HPDE6-E6E7 (cell line): ENCODE results near the gene HIGD2A.

Experiments used
- DNase-seq: peaks from one replicate; pipeline ENCODE4 v3.0.0; 2011; ENCODE audit warnings: missing footprints; ENCODE audit errors: extremely low spot score

Gene HIGD2A

DNA sequence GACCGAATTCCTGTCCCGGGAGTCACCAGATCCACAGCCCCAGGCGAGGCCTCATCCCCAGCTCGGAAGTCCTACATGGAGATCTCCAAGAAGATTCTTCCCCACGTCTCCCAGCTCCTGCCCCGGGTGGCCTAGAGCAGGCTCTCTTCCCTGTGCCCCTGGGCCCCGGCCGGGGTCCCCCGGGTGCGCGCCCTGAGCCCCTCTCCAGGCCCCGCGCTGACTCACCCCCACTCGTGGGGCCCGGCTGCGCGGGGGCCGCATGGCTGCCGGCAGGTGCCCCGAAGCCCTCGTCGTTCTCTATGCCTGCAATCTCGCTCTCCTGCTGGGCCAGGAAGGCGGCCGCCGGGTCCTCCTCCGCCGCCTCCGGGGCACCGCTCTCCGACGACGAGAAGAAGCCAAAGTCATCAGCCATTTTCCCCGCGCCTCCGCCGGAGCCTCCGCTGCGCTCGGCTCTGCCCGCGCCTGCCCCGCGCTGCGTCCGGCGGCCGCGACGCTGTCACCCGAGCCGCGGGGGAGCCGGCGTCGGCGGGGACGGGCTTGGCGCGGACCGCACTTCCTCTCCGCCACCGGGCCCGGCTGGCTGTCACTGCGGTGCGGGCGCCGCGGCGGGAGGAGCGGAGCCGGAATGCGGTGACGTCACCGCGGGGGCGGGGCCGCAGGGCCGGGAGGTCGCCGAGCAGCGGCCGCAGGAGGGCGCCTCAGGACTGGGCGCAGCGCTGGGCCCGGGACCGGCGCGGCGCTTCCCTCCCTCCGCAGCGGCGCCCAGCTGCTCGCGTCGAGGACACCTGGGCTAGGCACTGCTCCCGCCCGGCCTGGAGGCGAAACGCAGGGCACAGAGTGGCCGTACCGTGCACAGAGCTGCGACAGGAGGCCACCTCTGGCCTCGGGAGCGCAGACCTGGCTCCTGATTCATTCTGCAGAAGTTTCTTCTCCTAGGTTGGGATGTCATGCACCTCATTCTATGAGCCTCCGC is 27.7 kb downstream of the HIGD2A start, which contains the start of gene CLTB:
Gene CLTB, minus strand, starts transcription at position 588 of the 973 bp plus-strand sequence. Its CDS starts 176 bp downstream, at position 412.
- peak; percentile 79 for DNase-seq

DNA sequence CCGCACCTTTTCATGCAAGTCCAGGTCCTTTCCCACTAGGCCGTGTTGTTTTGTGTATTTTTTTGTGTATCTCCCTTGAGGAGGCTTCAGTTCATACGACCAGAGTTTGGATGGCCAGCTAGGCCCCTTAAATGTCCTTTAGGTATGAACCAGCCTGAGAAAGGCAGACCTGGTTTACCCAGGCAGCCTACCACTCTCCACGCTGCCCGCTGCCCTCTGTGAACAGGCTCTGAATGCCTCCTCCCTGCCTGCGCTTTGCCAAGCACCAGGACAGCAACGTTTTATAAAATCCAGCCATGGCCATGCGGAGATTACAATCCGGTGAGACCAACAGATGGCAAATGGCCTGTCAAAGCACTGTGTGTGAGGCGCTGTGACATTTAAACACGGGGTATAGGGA is 28.4 kb downstream of the HIGD2A start:
- DNase-seq: no peak

DNA sequence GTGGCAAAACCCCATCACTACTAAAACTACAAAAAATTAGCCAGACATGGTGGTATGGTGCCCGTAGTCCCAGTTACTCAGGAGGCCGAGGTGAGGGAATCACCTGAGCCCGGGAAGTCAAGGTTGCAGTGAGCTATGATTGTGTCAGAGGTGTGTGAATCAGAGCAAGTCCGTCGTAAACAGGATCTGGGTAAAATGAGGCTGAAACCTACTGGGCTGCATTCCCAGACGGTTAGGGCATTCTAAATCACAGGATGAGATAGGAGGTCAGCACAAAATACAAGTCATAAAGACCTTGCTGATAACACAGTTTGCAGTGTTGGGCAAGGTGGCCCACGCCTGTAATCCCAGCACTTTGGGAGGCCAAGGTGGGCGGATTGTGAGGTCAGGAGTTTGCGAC is 29.7 kb downstream of the HIGD2A start:
- no peak for DNase-seq

DNA sequence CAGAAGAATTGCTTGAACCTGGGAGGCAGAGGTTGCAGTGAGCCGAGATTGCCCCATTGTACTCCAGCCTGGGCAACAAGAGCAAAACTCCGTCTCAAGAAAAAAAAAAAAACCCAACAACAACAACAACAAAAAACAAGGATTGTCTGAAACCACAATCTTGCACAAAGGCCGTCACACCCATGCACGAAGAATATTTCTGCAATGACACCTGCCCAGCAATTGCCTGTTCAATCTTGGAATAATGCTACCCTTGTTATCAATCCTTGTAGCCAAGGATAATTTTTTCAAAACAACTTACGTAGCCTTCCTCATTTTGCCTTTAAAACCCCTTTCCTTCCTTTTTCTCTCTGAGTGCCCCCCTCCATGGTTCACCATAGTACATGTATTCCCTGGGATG is 31.5 kb downstream of the HIGD2A start:
- no peak for DNase-seq

DNA sequence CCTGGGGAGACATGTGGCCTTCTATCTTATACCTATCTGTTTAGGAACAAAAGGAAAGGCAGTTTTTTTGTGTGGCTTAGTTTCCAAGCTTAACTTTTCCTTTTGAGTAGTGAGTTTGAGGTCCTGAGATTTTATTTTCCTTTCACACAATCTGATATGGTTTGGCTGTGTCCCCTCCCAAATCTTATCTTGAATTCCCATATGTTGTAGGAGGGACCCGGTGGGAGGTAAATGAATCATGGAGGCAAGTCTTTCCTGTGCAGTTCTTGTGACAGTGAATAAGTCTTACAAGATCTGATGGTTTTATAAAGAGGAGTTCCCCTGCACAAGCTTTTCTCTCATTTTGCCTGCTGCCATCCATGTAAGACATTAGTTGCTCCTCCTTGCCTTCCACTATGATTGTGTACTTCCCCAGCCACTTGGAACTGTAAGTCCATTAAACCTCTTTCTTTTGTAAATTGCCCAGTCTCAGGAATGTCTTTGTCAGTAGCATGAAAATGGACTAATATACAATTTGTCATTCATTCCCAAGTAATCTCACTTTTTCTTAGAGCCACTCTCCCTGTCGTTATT is 32.5 kb downstream of the HIGD2A start:
- no peak for DNase-seq

DNA sequence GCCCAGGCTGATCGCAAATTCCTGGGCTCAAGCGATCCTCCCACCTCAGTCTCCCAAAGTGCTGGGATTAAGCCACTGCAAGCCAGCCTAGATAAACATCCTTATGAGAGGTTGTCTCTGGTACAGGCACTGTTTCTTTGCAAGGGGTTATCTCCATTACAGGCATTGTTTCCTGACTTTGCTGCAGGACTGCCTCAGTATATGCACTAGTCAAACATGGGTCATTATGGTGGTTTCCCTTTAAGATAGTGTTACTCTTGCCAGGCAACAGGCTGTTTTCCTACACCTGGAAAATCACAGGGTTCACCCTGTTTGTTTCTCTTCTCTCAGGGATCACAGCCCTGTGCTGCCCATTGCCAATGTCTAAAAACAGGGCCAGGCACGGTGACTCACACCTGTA is 35.6 kb downstream of the HIGD2A start:
- no peak for DNase-seq

DNA sequence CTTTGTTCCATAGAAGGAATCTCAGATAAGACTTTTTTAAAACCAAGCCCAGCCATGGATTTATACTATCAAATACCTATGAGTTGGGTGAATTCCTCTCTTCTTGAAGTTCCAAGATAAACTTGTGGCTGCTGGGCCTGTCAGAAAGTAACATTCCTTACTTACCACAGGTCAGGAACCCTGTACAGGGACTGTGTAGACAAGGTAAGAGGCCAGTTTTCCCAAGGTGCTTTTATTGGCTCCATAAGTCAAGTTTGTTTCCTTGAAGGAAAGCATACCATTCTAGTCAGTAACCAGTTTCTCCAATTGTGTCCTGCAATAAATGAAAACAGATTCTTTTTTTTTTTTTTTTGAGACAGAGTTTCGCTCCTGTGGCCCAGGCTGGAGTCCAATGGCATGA is 36.6 kb downstream of the HIGD2A start:
- no peak for DNase-seq

DNA sequence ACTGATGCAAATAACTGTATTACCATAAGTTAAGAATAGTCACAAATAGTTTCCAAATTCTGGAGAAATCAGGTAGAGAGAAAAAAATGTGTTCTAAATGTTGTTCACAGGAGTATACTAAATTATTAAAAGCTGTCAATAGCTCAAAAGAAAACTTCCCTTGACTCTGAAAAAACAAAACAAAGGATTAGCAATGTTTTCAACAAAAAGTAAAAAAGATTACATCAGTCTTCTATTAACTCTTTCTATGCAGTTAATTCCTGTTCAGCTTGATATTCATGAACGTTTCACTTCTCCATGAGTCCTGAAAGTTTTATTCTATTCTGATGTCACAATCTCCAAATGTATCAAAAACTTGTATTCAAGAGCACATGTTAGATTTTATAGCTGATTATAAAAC is 37.2 kb downstream of the HIGD2A start:
- no peak for DNase-seq

DNA sequence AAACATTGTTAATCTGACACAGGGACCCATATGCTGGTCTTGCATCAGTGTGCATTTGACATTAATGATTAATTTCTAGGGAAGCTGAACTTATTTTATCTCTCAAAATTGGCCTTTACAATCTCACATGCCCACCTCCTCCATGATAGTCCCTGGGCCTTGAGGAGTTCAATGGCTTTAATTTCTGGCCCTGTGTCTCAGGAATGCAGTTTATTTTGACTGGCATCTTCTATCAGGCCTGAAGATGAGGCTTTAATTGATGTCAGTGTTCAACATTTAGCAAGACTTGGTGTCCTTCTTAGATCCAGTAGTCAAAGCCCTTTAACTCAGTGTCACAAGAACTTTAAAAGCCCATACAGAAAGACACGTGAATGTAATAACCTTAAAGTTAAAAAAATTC is 38.3 kb downstream of the HIGD2A start:
- no peak for DNase-seq

DNA sequence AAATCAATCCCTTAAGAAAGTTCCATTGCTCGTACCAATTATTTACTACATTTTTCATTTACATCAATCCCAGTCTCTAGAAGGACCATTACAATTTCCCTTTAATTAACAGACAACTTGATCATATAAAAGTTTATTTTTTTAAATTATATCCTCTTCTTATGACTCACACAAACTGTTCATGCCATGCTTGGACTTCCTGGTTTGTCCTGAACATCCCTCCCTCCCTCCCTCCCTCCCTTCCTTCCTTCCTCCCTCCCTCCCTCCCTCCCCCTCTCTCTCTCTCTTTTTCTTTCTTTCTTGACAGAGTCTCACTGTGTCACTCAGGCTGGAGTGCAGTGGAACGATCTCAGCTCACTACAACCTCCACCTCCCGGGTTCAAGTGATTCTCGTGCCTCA is 39.4 kb downstream of the HIGD2A start:
- DNase-seq: no peak

DNA sequence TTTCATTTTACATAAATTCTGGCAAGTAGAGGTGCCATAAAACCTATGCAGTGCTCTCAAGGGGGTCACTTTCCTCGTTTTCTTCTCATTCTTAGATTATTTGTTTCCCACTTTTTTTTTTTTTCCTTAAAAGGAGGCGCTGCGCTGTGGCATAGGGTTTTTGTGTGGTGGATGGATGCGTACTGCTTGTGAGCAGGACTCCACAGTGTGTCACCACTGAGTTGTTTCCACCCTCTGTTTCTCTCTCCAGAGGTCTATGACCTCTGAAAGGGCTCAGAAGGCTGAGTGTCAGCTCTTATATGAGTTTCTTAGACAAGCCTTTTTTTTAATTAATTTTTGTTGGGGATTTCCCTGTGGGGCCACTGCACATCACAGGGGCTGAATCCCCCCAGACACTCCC is 41.4 kb downstream of the HIGD2A start:
- no peak for DNase-seq

DNA sequence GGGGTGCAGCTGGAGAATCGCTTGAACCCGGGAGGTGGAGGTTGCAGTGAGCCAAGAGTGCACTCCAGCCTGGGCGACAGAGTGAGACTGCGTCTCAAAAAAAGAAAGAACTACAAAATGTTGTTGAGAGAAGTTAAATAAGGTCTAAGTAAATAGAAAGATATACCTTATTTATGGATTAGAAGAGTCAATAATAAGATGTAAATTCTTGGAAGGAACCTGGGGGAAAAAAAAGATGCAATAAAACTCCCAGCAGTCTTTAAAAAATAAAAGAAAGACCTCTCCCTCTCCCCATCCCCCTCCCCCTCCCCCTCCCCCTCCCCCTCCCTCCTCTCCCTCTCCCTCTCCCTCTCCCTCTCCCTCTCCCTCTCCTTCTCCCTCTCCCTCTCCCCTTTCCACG is 44.2 kb downstream of the HIGD2A start:
- no peak for DNase-seq

DNA sequence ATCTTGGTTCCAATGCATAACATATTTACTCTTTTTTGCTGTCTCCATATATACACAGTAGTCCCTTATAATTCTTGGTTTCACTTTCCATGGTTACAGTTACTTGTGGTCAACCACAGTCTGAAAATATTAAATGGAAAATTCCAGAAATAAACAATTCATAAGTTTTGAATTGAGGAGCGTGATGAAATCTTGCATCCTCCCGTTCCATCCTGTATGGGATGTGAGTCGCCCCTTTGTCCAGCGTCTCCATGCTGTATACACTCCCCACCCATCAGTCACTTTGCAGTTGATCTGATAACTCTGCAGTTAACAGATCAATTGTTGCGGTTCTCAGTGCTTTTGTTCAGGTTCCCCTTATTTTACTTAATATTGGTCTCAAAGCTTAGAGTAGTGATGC is 48.1 kb downstream of the HIGD2A start:
- DNase-seq: no peak

DNA sequence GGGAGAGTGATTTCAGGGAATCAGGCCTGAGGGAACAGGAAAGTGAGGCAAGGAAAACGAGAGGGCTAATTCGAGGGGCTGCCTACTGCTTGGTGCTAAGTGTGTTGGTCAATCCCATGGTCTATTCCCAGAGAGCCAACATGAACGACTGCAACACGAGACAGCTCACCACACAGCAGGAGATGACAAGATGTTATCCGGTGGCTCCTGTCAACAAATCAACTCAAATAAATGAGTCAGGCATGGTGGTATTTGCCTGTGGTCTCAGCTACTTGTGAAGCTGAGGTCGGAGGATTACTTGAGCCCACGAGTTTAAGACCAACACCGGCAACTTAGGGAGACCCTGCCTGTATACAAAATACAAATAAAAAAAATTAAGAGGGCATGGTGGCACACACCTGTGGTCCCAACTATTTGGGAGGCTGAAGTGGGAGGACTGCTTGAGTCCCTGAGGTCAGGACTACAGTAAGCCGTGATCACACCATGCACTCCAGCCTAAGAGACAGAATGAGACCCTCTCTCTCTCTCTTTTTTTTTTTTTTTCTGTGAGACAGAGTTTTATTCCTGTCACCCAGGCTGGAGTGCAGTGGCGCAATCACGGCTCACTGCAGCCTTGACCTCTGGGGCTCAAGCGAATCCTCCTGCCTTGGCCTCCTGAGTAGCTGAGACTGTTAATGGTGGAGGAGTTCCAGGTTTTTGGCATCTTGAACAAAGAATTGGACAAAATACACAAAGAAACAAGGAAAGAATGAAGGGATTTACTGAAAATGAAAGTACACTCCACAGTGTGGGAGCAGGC is 50.6 kb downstream of the HIGD2A start:
- DNase-seq: no peak
